T-cell (primary cell): Measurements from ENCODE around the gene MLXIP. TPM values are rescaled to one million over a fixed set of nuclear protein-coding genes. Genes with fewer than 3 reads are reported as not detected.
A peak's percentile ranks its signal among the peaks of the same experiment; 100 is the strongest.

Source experiments
- ATAC-seq, 4 experiments: fragments of 200-7000 bp in 3 of 4; fragments of 150-1000 bp in 1 of 4; cut with Tn5 transposase; replicated peaks in 1 of 4; 1 replicate in 3 of 4; 2 replicates in 1 of 4; pipeline ENCODE4 v1.10.0; 2021; ENCODE audit warnings: moderate library complexity in 3 of 4, mild to moderate bottlenecking in 2 of 4, moderate number of reproducible peaks in 1 of 4
- CTCF ChIA-PET, 2 donors: fragments of 300-600 bp; sonication (Branson Sonifier 250); formaldehyde crosslinking; loops; one replicate each; lab custom pipeline; 2022; ENCODE audit warnings: antibody characterized with exemption in 2 of 2; lab: Charles Lee
- POLR2A ChIA-PET, 2 donors: fragments of 300-600 bp; sonication (Branson Sonifier 250); formaldehyde crosslinking; loops; one replicate each; lab custom pipeline; 2022; ENCODE audit warnings: antibody characterized with exemption in 2 of 2; lab: Charles Lee
- DNase-seq, 35 experiments: peaks; one replicate each; pipeline versions ENCODE4 v3.0.0 to v3.0.0-alpha.2; 2013 to 2023
- H3K27ac ChIP-seq: one replicate; pipeline ENCODE4 v1.5.1; 2013; ENCODE audit warnings: low read length
- H3K27me3 ChIP-seq, 2 experiments: replicated peaks in 1 of 2; 1 replicate in 1 of 2; 2 replicates in 1 of 2; pipeline versions ENCODE4 v1.6.1 to v1.7.0; 2013; ENCODE audit warnings: low read length in 1 of 2, mixed read lengths in 1 of 2; ENCODE audit not compliant: control insufficient read depth in 2 of 2, insufficient read depth in 2 of 2; ENCODE audit errors: extremely low read depth in 1 of 2
- H3K36me3 ChIP-seq, 2 donors: 1 replicate in 1 of 2; 2 replicates in 1 of 2; pipeline versions ENCODE4 v1.6.1 to v1.7.0; 2013; ENCODE audit warnings: low read length in 1 of 2; ENCODE audit not compliant: control insufficient read depth in 2 of 2, insufficient read depth in 1 of 2; ENCODE audit errors: extremely low read depth in 1 of 2
- H3K4me1 ChIP-seq, 2 experiments: 1 replicate in 1 of 2; 2 replicates in 1 of 2; pipeline versions ENCODE4 v1.6.1 to v1.7.0; 2013; ENCODE audit warnings: low read length in 2 of 2, mixed read lengths in 1 of 2; ENCODE audit not compliant: insufficient read depth in 2 of 2, control insufficient read depth in 1 of 2; ENCODE audit errors: extremely low read depth in 1 of 2
- H3K4me3 ChIP-seq, 2 donors: 1 replicate in 1 of 2; 2 replicates in 1 of 2; pipeline versions ENCODE4 v1.5.1 to v1.7.0; 2013; ENCODE audit warnings: mild to moderate bottlenecking in 2 of 2, low read length in 1 of 2, moderate library complexity in 1 of 2; ENCODE audit not compliant: control insufficient read depth in 1 of 2; ENCODE audit errors: extremely low read depth in 1 of 2
- H3K9me3 ChIP-seq: 2 replicates; pipeline ENCODE4 v1.7.0; 2013
- H3K27ac Mint-ChIP-seq, 2 donors: one replicate each; pipeline ENCODE4 v1.8.0; 2020 to 2021; ENCODE audit warnings: mild to moderate bottlenecking in 2 of 2, mixed read lengths in 2 of 2
- H3K27me3 Mint-ChIP-seq, 2 donors: one replicate each; pipeline ENCODE4 v1.8.0; 2021 to 2022; ENCODE audit warnings: mixed read lengths in 2 of 2
- H3K36me3 Mint-ChIP-seq: one replicate; pipeline ENCODE4 v1.8.0; 2021; ENCODE audit warnings: mixed read lengths
- H3K4me1 Mint-ChIP-seq, 3 donors: one replicate each; pipeline ENCODE4 v1.8.0; 2020 to 2022; ENCODE audit warnings: mixed read lengths in 3 of 3, mild to moderate bottlenecking in 1 of 3
- H3K4me3 Mint-ChIP-seq, 3 donors: one replicate each; pipeline ENCODE4 v1.8.0; 2020 to 2022; ENCODE audit warnings: mild to moderate bottlenecking in 3 of 3, mixed read lengths in 3 of 3, moderate library complexity in 3 of 3
- H3K9me3 Mint-ChIP-seq, 3 donors: one replicate each; pipeline ENCODE4 v1.8.0; 2020 to 2022; ENCODE audit warnings: mixed read lengths in 3 of 3
- WGBS: methylation state at CpG from one replicate; pipeline ENCODE4 v1.1.5; 2013; ENCODE audit warnings: missing lambda C conversion rate; ENCODE audit not compliant: insufficient coverage; 5-methylcytosine and 5-hydroxymethylcytosine counted together
- total RNA-seq, 35 experiments: library from RNA in 6 of 35; stranded (reverse) in 6 of 35; fragments of 120-200 nt in 1 of 35; gene quantifications; one replicate each; pipeline versions ENCODE4 v1.2.1 to v1.2.4 and lab custom pipeline; 2013 to 2026

The MLXIP gene
- total RNA-seq, 5 donors from 2014 or later (not counting 1 experiment from before 2014, with no cell fraction given): 87.9 to 113 (median 98.3) TPM

GRCh38 chr12:122162976-122163375 lies 84.4 kb downstream of the MLXIP start:
- ATAC-seq: no peak
- CTCF ChIA-PET: no interaction called here
- Histone ChIP-seq H3K27me3 (peaks cover 0 to 14% of the 10 kb centered on the region in 2 experiments), H3K27ac (no peak overlapping the region), H3K9me3 (no peaks in the 10 kb centered on the region), H3K4me1 (peaks cover 0 to 34% of the 10 kb centered on the region in 2 experiments), H3K4me3 (no peak overlapping the region), H3K36me3 (no peaks in the 10 kb centered on the region)
- H3K27me3 Mint-ChIP-seq: peaks cover 0 to 3% of the 10 kb centered on the region in 2 donors
- no peaks in the 10 kb centered on the region for H3K36me3 Mint-ChIP-seq
- POLR2A ChIA-PET: interaction anchor here in 1 of 2 donors (0.6 kb wide), 1 partner anchor 904 kb away, joined by 4 read pairs; no protein-coding TSS in a partner anchor
- H3K4me1 Mint-ChIP-seq: peaks cover 0 to 21% (median 13%) of the 10 kb centered on the region in 3 donors
- WGBS: 43% methylated on average over 1 of the region's 3 CpGs
- H3K4me3 Mint-ChIP-seq: no peak overlapping the region
- no peak for DNase-seq
- H3K27ac Mint-ChIP-seq: no peak overlapping the region
- H3K9me3 Mint-ChIP-seq: no peaks in the 10 kb centered on the region

DNA sequence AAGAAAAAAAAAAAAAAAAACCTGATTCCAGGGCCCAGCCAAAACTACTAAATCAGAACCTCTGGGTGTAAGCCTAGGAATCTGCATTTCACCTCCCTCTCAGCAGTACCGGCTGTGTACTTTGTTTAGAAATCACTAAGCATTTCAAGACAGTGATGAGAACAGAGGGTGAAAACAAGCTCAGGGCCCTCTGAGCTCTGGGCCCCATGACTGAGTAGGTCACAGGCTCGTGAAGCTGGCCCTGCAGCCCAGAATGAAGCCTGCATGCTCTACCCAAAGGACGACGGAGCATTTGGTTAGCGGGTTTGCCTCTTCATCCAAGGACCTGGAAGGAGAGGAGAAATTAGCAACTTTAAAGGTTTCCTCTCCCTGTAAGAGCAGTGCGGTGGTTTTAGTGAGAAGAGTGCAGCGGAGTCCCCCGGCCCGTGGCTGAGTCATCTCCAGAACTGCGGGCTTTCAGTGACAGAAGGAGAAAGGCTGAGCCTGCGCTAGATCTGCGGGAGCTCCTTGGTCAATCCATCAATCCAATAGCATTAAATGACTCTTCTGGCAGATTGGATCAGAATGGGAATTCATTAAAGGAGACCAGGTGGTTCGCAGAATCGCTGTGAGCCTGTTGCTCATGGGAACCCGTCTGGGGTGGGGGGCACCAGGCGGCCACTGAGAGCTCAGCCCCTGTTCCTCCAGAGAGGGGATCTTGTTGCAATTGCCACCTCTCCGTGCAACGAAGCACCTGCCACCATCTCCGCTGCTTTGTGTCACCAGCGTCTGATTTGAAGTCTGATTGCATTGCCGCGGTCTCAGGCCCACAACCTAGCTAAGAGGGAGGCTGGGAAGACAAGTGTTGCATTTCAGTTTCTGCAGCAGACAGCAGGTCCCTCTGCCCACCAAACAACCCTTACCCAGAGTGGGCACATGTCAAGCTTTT lies 88.1 kb downstream of the MLXIP start:
- Mint-ChIP-seq H3K4me1 (peaks cover 0 to 20% (median 13%) of the 10 kb centered on the region in 3 donors), H3K36me3 (no peaks in the 10 kb centered on the region), H3K9me3 (no peaks in the 10 kb centered on the region), H3K27ac (no peak overlapping the region), H3K27me3 (peaks cover 0 to 3% of the 10 kb centered on the region in 2 donors), H3K4me3 (peak overlapping the region in 1 of 3 donors; percentile 41)
- Histone ChIP-seq H3K9me3 (no peaks in the 10 kb centered on the region), H3K36me3 (no peaks in the 10 kb centered on the region), H3K4me1 (peaks cover 0 to 34% of the 10 kb centered on the region in 2 experiments), H3K4me3 (no peak overlapping the region), H3K27me3 (peaks cover 0 to 25% of the 10 kb centered on the region in 2 experiments), H3K27ac (no peak overlapping the region)
- POLR2A ChIA-PET: no interaction called here
- ATAC-seq (peak; percentile 53 to 82 (median 68)), DNase-seq (peak in 11 of 35 experiments; percentile 4 to 48 (median 19))
- CTCF ChIA-PET: no interaction called here
- WGBS: 45% methylated on average over 9 of the region's 22 CpGs

DNA sequence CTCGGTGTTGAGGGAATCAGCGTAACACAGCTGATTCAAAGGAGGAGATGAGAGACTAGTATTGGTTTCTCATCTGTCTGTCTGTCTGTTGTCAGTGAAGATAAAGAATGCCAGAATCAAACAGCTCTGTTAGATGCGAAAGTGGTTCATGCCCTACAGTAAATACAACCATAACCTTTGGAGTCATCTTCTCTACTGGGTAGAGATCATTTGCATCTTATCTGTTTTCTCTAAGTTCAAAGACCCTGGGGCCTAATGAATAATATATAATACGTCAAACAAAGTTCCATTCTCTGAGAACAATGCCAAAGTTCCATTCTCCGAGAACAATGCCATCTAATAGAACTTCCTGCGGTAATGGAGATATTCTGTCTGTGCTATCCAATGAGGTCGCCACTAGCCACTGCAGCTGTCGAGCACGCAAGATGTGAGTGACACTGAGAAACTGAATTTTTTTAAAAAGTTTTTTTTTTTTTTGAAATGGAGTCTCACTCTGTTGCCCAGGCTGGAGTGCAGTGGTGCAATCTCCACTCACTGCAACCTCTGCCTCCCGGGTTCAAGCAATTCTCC lies 88.9 kb downstream of the MLXIP start:
- no peak overlapping the region for H3K27ac Mint-ChIP-seq
- H3K27me3 Mint-ChIP-seq: peaks cover 0 to 3% of the 10 kb centered on the region in 2 donors
- peaks cover 0 to 15% (median 9%) of the 10 kb centered on the region in 3 donors for H3K4me1 Mint-ChIP-seq

DNA sequence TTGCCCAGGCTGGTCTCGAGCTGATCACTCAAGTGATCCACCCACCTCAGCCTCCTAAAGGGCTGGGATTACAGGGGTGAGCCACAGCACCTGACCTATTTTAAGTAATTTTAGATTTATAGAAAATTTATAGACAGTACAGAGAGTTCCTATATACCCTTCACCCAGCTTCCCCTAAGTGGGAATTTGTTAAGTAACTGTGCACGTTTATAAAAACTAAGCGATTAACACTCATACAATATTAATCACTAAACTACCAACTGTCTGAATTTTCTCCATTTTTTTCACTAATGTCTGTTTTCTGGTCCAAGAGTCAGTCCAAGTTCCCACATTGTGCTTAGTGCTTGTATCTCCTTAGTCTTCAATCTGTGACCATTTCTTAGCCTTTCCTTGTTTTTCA lies 89.9 kb downstream of the MLXIP start:
- H3K9me3 ChIP-seq: no peaks in the 10 kb centered on the region
- ATAC-seq (no peak), DNase-seq (no peak)
- H3K27me3 ChIP-seq: peaks cover 0 to 22% of the 10 kb centered on the region in 2 experiments
- Mint-ChIP-seq H3K9me3 (no peaks in the 10 kb centered on the region), H3K4me3 (no peak overlapping the region), H3K27me3 (peaks cover 0 to 3% of the 10 kb centered on the region in 2 donors), H3K36me3 (no peaks in the 10 kb centered on the region), H3K27ac (no peak overlapping the region), H3K4me1 (peaks cover 0 to 10% (median 9%) of the 10 kb centered on the region in 3 donors)
- CTCF ChIA-PET: no interaction called here
- no peak overlapping the region for H3K27ac ChIP-seq
- H3K4me1 ChIP-seq: peaks cover 0 to 19% of the 10 kb centered on the region in 2 experiments
- POLR2A ChIA-PET: no interaction called here
- no peak overlapping the region for H3K4me3 ChIP-seq
- WGBS: no CpG with 5 or more reads among the region's 3 CpGs
- no peaks in the 10 kb centered on the region for H3K36me3 ChIP-seq

More for the DNA sequence above, 88.9 kb downstream of the MLXIP start:
- Histone ChIP-seq H3K27me3 (peaks cover 0 to 22% of the 10 kb centered on the region in 2 experiments), H3K4me1 (peaks cover 0 to 28% of the 10 kb centered on the region in 2 experiments), H3K27ac (no peak overlapping the region), H3K9me3 (no peaks in the 10 kb centered on the region), H3K4me3 (no peak overlapping the region), H3K36me3 (no peaks in the 10 kb centered on the region)
- Mint-ChIP-seq H3K4me3 (no peak overlapping the region), H3K9me3 (no peaks in the 10 kb centered on the region), H3K36me3 (no peaks in the 10 kb centered on the region)
- DNase-seq (no peak), ATAC-seq (no peak)
- WGBS: 94% methylated on average over 5 of the region's 10 CpGs
- CTCF ChIA-PET: no interaction called here
- POLR2A ChIA-PET: no interaction called here

DNA sequence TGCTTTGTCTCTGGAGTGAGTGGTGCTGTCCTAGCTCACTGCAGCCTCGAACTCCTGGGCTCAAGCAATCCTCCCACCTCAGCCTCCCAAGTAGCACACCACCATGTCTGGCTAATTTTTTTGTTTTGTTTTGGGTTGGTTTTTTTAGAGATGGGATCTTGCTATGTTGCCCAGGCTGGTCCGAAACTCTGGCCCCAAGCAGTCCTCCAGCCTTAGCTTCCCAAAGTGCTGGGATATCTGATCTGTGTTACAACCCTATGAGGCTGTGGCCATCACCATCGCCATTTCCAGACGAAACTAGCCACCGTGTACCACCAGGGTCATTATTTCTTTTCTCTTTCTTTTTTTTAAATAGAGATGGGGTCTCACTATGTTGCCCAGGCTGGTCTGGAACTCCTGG lies 92.8 kb downstream of the MLXIP start:
- Histone ChIP-seq H3K27me3 (peaks cover 0 to 25% of the 10 kb centered on the region in 2 experiments), H3K9me3 (no peaks in the 10 kb centered on the region), H3K36me3 (no peaks in the 10 kb centered on the region), H3K4me3 (no peak overlapping the region), H3K4me1 (peaks cover 0 to 9% of the 10 kb centered on the region in 2 experiments), H3K27ac (no peak overlapping the region)
- Mint-ChIP-seq H3K9me3 (no peaks in the 10 kb centered on the region), H3K4me1 (peaks cover 0 to 10% (median 9%) of the 10 kb centered on the region in 3 donors), H3K27me3 (peaks cover 0 to 6% of the 10 kb centered on the region in 2 donors), H3K4me3 (no peak overlapping the region), H3K36me3 (no peaks in the 10 kb centered on the region), H3K27ac (no peak overlapping the region)
- ChIA-PET POLR2A (no interaction called here), CTCF (no interaction called here)
- ATAC-seq: no peak
- WGBS: 100% methylated on average over 1 of the region's 5 CpGs
- no peak for DNase-seq

- Mint-ChIP-seq H3K4me3 (no peak overlapping the region), H3K9me3 (no peaks in the 10 kb centered on the region), H3K27ac (no peak overlapping the region), H3K4me1 (peaks cover 0 to under 1% (median under 1%) of the 10 kb centered on the region in 3 donors), H3K36me3 (no peaks in the 10 kb centered on the region), H3K27me3 (peaks cover 0 to 6% of the 10 kb centered on the region in 2 donors)
- no peak for DNase-seq
- 79% methylated on average over 6 of the region's 17 CpGs for WGBS
- Histone ChIP-seq H3K9me3 (no peaks in the 10 kb centered on the region), H3K27ac (no peak overlapping the region), H3K27me3 (peaks cover 0 to 17% of the 10 kb centered on the region in 2 experiments), H3K4me1 (no peaks in the 10 kb centered on the region), H3K4me3 (no peak overlapping the region), H3K36me3 (no peaks in the 10 kb centered on the region)
- ChIA-PET POLR2A (no interaction called here), CTCF (no interaction called here)
- no peak for ATAC-seq
These were observed 93.8 kb downstream of the MLXIP start for GRCh38 chr12:122172262-122172939.
